ENCODE results near the gene NUDT21. TPM values are rescaled to one million over a fixed set of nuclear protein-coding genes. Genes with fewer than 3 reads are reported as not detected.

NUDT21 gene
- total and polyA plus RNA-seq, 2 donors from 2014 or later, result 47.1 to 117 TPM

DNA sequence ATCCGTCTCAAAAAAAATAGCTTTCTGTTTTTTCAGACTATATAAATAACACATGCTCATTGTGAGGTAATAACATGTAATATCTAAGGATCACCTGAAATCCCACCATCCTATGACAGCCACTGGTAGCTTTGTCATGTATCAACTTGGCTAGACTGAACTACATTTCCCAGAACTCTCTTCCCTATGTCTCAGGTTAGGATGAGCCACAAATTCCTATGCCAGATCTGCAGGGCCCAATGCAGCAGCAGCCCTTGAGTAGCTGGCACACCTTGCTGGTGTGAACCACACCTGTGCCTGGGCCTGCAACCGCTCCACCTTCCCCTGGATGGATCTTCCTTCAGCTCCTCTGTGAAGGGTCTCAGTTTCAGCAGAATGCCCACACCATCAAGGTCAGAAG is 28.3 kb upstream of the NUDT21 start:
- DNase-seq, result no peak
- no peak for TF ChIP-seq CTCF (IDR thresholded peaks at IDR 0.05; ENCODE audit: borderline replicate concordance, extremely low read depth, insufficient read depth)
- no peaks in the 10 kb centered on the region for H3K27me3 ChIP-seq (ENCODE audit: control insufficient read depth, insufficient read depth, low read length)
- H3K4me3 ChIP-seq (ENCODE audit: low read length in 3 of 3), result no peak overlapping the region
- H3K36me3 ChIP-seq (ENCODE audit: control insufficient read depth in 2 of 3, insufficient read depth in 3 of 3, low read length in 3 of 3), result peaks cover 6 to 53% (median 32%) of the 10 kb centered on the region in 3 donors
- FAIRE-seq, result no peak
- no peak overlapping the region for H3K9ac ChIP-seq (ENCODE audit: low read length in 3 of 3)
- intact Hi-C loops (cut with DNase I), result no loop called here
- H3K4me1 ChIP-seq (ENCODE audit: control insufficient read depth in 2 of 3, insufficient read depth in 2 of 3, low read depth in 1 of 3, low read length in 3 of 3), result no peaks in the 10 kb centered on the region
- no peak overlapping the region for H3K27ac ChIP-seq (ENCODE audit: low read depth in 2 of 2, low read length in 2 of 2)
- no peaks in the 10 kb centered on the region for H3K9me3 ChIP-seq (ENCODE audit: control insufficient read depth in 2 of 3, insufficient read depth in 1 of 3, low read length in 3 of 3)

GRCh38 chr16:56478281-56479049 is 27.3 kb upstream of the NUDT21 start:
- H3K4me3 ChIP-seq (ENCODE audit: low read length in 3 of 3), result no peak overlapping the region
- H3K27me3 ChIP-seq (ENCODE audit: control insufficient read depth, insufficient read depth, low read length), result no peaks in the 10 kb centered on the region
- DNase-seq, result no peak
- TF ChIP-seq CTCF (IDR thresholded peaks at IDR 0.05; ENCODE audit: borderline replicate concordance, extremely low read depth, insufficient read depth), result no peak
- no peak for FAIRE-seq
- no peak overlapping the region for H3K9ac ChIP-seq (ENCODE audit: low read length in 3 of 3)
- intact Hi-C loops (cut with DNase I), result no loop called here
- H3K36me3 ChIP-seq (ENCODE audit: control insufficient read depth in 2 of 3, insufficient read depth in 3 of 3, low read length in 3 of 3), result peaks cover 6 to 51% (median 32%) of the 10 kb centered on the region in 3 donors
- H3K9me3 ChIP-seq (ENCODE audit: control insufficient read depth in 2 of 3, insufficient read depth in 1 of 3, low read length in 3 of 3), result no peaks in the 10 kb centered on the region
- no peaks in the 10 kb centered on the region for H3K4me1 ChIP-seq (ENCODE audit: control insufficient read depth in 2 of 3, insufficient read depth in 2 of 3, low read depth in 1 of 3, low read length in 3 of 3)
- H3K27ac ChIP-seq (ENCODE audit: low read depth in 2 of 2, low read length in 2 of 2), result no peak overlapping the region

GRCh38 chr16:56477096-56477878 is 26.2 kb upstream of the NUDT21 start:
- Histone ChIP-seq H3K27me3 (ENCODE audit: control insufficient read depth, insufficient read depth, low read length) (no peaks in the 10 kb centered on the region), H3K27ac (ENCODE audit: low read depth in 2 of 2, low read length in 2 of 2) (no peak overlapping the region), H3K4me3 (ENCODE audit: low read length in 3 of 3) (no peak overlapping the region), H3K9ac (ENCODE audit: low read length in 3 of 3) (no peak overlapping the region), H3K4me1 (ENCODE audit: control insufficient read depth in 2 of 3, insufficient read depth in 2 of 3, low read depth in 1 of 3, low read length in 3 of 3) (no peaks in the 10 kb centered on the region), H3K36me3 (ENCODE audit: control insufficient read depth in 2 of 3, insufficient read depth in 3 of 3, low read length in 3 of 3) (peaks cover 6 to 45% (median 35%) of the 10 kb centered on the region in 3 donors), H3K9me3 (ENCODE audit: control insufficient read depth in 2 of 3, insufficient read depth in 1 of 3, low read length in 3 of 3) (no peaks in the 10 kb centered on the region)
- no peak for TF ChIP-seq CTCF (IDR thresholded peaks at IDR 0.05; ENCODE audit: borderline replicate concordance, extremely low read depth, insufficient read depth)
- DNase-seq, result no peak
- intact Hi-C loops (cut with DNase I), result no loop called here
- FAIRE-seq, result no peak

Measured in kidney (tissue), 14 donors.